NCI-H446 treated with DMSO at 0.1 percent for 48 hours (cell line): ENCODE data around the gene KCTD13.
"Not testable (repeated sequence)": the region's sequence is repeated elsewhere in the genome, so short reads cannot be mapped to it uniquely, and the experiment has no call there.

Source experiments
- DNase-seq: peaks from one replicate; lab custom pipeline; 2025; lab: John Stamatoyannopoulos, UW

KCTD13 gene

GRCh38 chr16:29943846-29944799, 18.1 kb upstream of the KCTD13 start:
- DNase-seq: no peak

GRCh38 chr16:29940656-29941055, 14.6 kb upstream of the KCTD13 start:
- no peak for DNase-seq

- not testable (repeated sequence) for DNase-seq
Observed at GRCh38 chr16:29931750-29932149, 5.7 kb upstream of the KCTD13 start.

GRCh38 chr16:29927070-29927905, 1.3 kb upstream of the KCTD13 start:
- DNase-seq: no peak

GRCh38 chr16:29926711-29927052, 656 bp upstream of the KCTD13 start:
- no peak for DNase-seq

GRCh38 chr16:29925105-29925756, 795 bp downstream of the KCTD13 start:
- DNase-seq: no peak

- DNase-seq: no peak
Observed at GRCh38 chr16:29922986-29923501, 3.0 kb downstream of the KCTD13 start.

GRCh38 chr16:29922326-29922725, 3.7 kb downstream of the KCTD13 start:
- no peak for DNase-seq

GRCh38 chr16:29921034-29921385, 5.0 kb downstream of the KCTD13 start:
- no peak for DNase-seq

GRCh38 chr16:29920288-29921033, 5.6 kb downstream of the KCTD13 start:
- no peak for DNase-seq

- DNase-seq: no peak
Observed at GRCh38 chr16:29916979-29917378, 9.0 kb downstream of the KCTD13 start.

- no peak for DNase-seq
Observed at GRCh38 chr16:29915590-29916247, 10.3 kb downstream of the KCTD13 start.

- no peak for DNase-seq
Observed at GRCh38 chr16:29913514-29913913, 12.5 kb downstream of the KCTD13 start.

- no peak for DNase-seq
Observed at GRCh38 chr16:29912087-29912486, 13.9 kb downstream of the KCTD13 start.

- DNase-seq: no peak
Observed at GRCh38 chr16:29911676-29912010, 14.4 kb downstream of the KCTD13 start.

- DNase-seq: no peak
Observed at GRCh38 chr16:29910819-29911675, 15.0 kb downstream of the KCTD13 start.

- DNase-seq: not testable (repeated sequence)
Observed at GRCh38 chr16:29909851-29910250, 16.2 kb downstream of the KCTD13 start.

- DNase-seq: no peak
Observed at GRCh38 chr16:29909391-29909790, 16.6 kb downstream of the KCTD13 start.

GRCh38 chr16:29908719-29909220, 17.3 kb downstream of the KCTD13 start:
- no peak for DNase-seq

- no peak for DNase-seq
Observed at GRCh38 chr16:29907973-29908372, 18.1 kb downstream of the KCTD13 start.
